K562 (cell line): Measurements from ENCODE around the gene EML3. TPM values are rescaled to one million over a fixed set of nuclear protein-coding genes. Genes with fewer than 3 reads are reported as not detected.
A peak's percentile ranks its signal among the peaks of the same experiment; 100 is the strongest.

Experiments used
- ATAC-seq: fragments of 200-7000 bp; cut with Tn5 transposase; 3 replicates; pipeline ENCODE4 v1.9.1; 2020; ENCODE audit warnings: moderate library complexity
- BruUV-seq: library from RNA; stranded (reverse); fragments of 400-500 nt; replicated peaks from 2 replicates; lab custom pipeline; 2021; lab: Mats Ljungman, UMichigan
- CTCF ChIA-PET: fragments of 300-600 bp; formaldehyde crosslinking; extraction: SDS; loops from one replicate; lab custom pipeline; 2021; ENCODE audit warnings: low intra/inter-chr PET ratio; lab: Yijun Ruan, JAX
- POLR2A ChIA-PET: fragments of 300-600, 350-650 bp; sonication (Branson Sonifier 250); formaldehyde crosslinking; extraction: SDS; loops from one replicate; lab custom pipeline; 2021; ENCODE audit warnings: antibody characterized with exemption, inconsistent platforms; lab: Yijun Ruan, JAX
- DNase-seq, 4 experiments: peaks; one replicate each; pipeline versions ENCODE4 v3.0.0 to v3.0.0-alpha.2; 2011 to 2018; ENCODE audit warnings: low spot score in 3 of 4, mixed read lengths in 3 of 4; ENCODE audit errors: extremely low read depth in 1 of 4
- FAIRE-seq: peaks from 2 replicates; lab custom pipeline; 2011; peaks lifted over from hg19 to GRCh38; lab: Jason Lieb, UNC
- H2AFZ ChIP-seq: 2 replicates; pipeline ENCODE4 v1.6.0; 2011; ENCODE audit warnings: low read depth, low read length, control low read depth, inconsistent platforms
- H3K27ac ChIP-seq: fragments of 200-600 bp; 3 replicates; pipeline ENCODE4 v1.8.0; 2011; ENCODE audit warnings: low read depth, mild to moderate bottlenecking, control low read depth, inconsistent platforms, low read length, moderate library complexity, mixed read lengths; ENCODE audit errors: extremely low read depth
- H3K27me3 ChIP-seq, 2 experiments: fragments of 300-600 bp in 1 of 2; 2 replicates in 1 of 2; 3 replicates in 1 of 2; pipeline versions ENCODE4 v1.6.0 to v1.8.0; 2011; ENCODE audit warnings: inconsistent platforms in 2 of 2, low read length in 2 of 2, mild to moderate bottlenecking in 1 of 2, mixed read lengths in 1 of 2, moderate library complexity in 1 of 2; ENCODE audit not compliant: control insufficient read depth in 2 of 2, insufficient read depth in 2 of 2
- H3K36me3 ChIP-seq: fragments of 300-600 bp; 3 replicates; pipeline ENCODE4 v1.8.0; 2011; ENCODE audit warnings: mild to moderate bottlenecking, low read length, inconsistent platforms; ENCODE audit not compliant: control insufficient read depth, insufficient read depth
- H3K4me1 ChIP-seq, 2 experiments: fragments of 200-600 bp in 1 of 2; replicated peaks in 1 of 2; 2 replicates in 1 of 2; 3 replicates in 1 of 2; pipeline versions ENCODE4 v1.5.1 to v1.8.0; 2011; ENCODE audit warnings: inconsistent platforms in 2 of 2, low read length in 2 of 2, mild to moderate bottlenecking in 1 of 2, mixed read lengths in 1 of 2, moderate library complexity in 1 of 2; ENCODE audit not compliant: control insufficient read depth in 2 of 2, insufficient read depth in 2 of 2
- H3K4me2 ChIP-seq: 2 replicates; pipeline ENCODE4 v1.6.1; 2011; ENCODE audit warnings: low read length, control low read depth, inconsistent platforms, mixed read lengths; ENCODE audit not compliant: insufficient read depth
- H3K4me3 ChIP-seq: fragments of 200-600 bp; sonication (generic), shearing (Covaris generic); 2 replicates; pipeline ENCODE4 v1.5.1; 2016; ENCODE audit warnings: control low read depth, inconsistent platforms
- H3K79me2 ChIP-seq: fragments of 200-600 bp; 3 replicates; pipeline ENCODE4 v1.8.0; 2011; ENCODE audit warnings: low read length, inconsistent platforms; ENCODE audit not compliant: control insufficient read depth, insufficient read depth
- H3K9ac ChIP-seq, 2 experiments: 2 replicates each; pipeline versions ENCODE4 v1.6.0 to v1.6.1; 2011; ENCODE audit warnings: low read depth in 2 of 2, low read length in 2 of 2, control low read depth in 1 of 2, inconsistent platforms in 1 of 2, mild to moderate bottlenecking in 1 of 2, mixed read lengths in 1 of 2; ENCODE audit not compliant: insufficient read depth in 1 of 2
- H3K9me1 ChIP-seq: one replicate; pipeline ENCODE4 v1.6.0; 2011; ENCODE audit warnings: inconsistent platforms, mild to moderate bottlenecking, low read length, moderate library complexity; ENCODE audit not compliant: control insufficient read depth, insufficient read depth
- H3K9me3 ChIP-seq: replicated peaks from 2 replicates; pipeline ENCODE4 v1.5.1; 2011; ENCODE audit warnings: low read depth, low read length, inconsistent platforms; ENCODE audit not compliant: control insufficient read depth, insufficient read depth
- H4K20me1 ChIP-seq: replicated peaks from 2 replicates; pipeline ENCODE4 v1.6.1; 2011; ENCODE audit warnings: low read length, inconsistent platforms, mixed read lengths; ENCODE audit not compliant: control insufficient read depth, insufficient read depth
- FOXK1 ChIP-seq: sonication (generic); formaldehyde crosslinking; IDR thresholded peaks from 2 replicates; pipeline ENCODE4 v1.8.0; 2022; ENCODE audit warnings: missing genetic modification reagents, mild to moderate bottlenecking, borderline replicate concordance
- GABPB1 ChIP-seq: sonication (generic); formaldehyde crosslinking; IDR thresholded peaks from 2 replicates; pipeline ENCODE4 v1.8.0; 2022; ENCODE audit warnings: mild to moderate bottlenecking, missing genetic modification reagents
- HNRNPUL1 ChIP-seq: fragments of 200-400 bp; formaldehyde crosslinking; IDR thresholded peaks from 2 replicates; pipeline ENCODE4 v1.6.1; 2017; ENCODE audit warnings: low read length
- NR2F6 ChIP-seq: fragments of 450-650 bp; formaldehyde crosslinking; IDR thresholded peaks from 2 replicates; pipeline ENCODE4 v1.4.0; 2020; ENCODE audit warnings: mild to moderate bottlenecking
- NR4A1 ChIP-seq, 2 experiments: fragments of 250-450 bp in 1 of 2; fragments of 450-650 bp in 1 of 2; sonication (Bioruptor Pico) in 1 of 2; IDR thresholded peaks; 2 replicates each; pipeline versions ENCODE4 v1.4.0 to v1.6.1; 2016 to 2020; ENCODE audit warnings: mild to moderate bottlenecking in 2 of 2, missing compliant biosample characterization in 1 of 2, missing genetic modification characterization in 1 of 2, moderate library complexity in 1 of 2
- OTX1 ChIP-seq: fragments of 450-650 bp; formaldehyde crosslinking; IDR thresholded peaks from 2 replicates; pipeline ENCODE4 v1.4.0; 2022; ENCODE audit warnings: mild to moderate bottlenecking
- SRSF1 ChIP-seq: fragments of 200-400 bp; formaldehyde crosslinking; IDR thresholded peaks from 2 replicates; pipeline ENCODE4 v1.6.1; 2017; ENCODE audit warnings: mild to moderate bottlenecking, low read depth, low read length, moderate library complexity
- TBL1XR1 ChIP-seq, 2 experiments: IDR thresholded peaks; 2 replicates each; pipeline ENCODE4 v1.6.1; 2012; ENCODE audit warnings: improper control_type of control experiment in 2 of 2, low read length in 2 of 2, mild to moderate bottlenecking in 1 of 2
- YY1 ChIP-seq, 3 experiments: IDR thresholded peaks; 2 replicates each; pipeline ENCODE4 v1.6.1; 2011; ENCODE audit warnings: low read length in 2 of 3, mild to moderate bottlenecking in 2 of 3, moderate library complexity in 2 of 3, borderline replicate concordance in 1 of 3, control low read depth in 1 of 3, low read depth in 1 of 3; ENCODE audit not compliant: insufficient read depth in 3 of 3, insufficient replicate concordance in 2 of 3, control insufficient read depth in 1 of 3, insufficient read length in 1 of 3; ENCODE audit errors: extremely low read depth in 1 of 3
- ZNF586 ChIP-seq: fragments of 450-650 bp; formaldehyde crosslinking; conservative IDR thresholded peaks from 2 replicates; pipeline ENCODE4 v1.4.0; 2020; ENCODE audit warnings: mild to moderate bottlenecking, moderate library complexity
- WGBS: fragments of 100-300 bp; shearing (Covaris generic); methylation state at CpG from one replicate; pipeline ENCODE4 v1.1.6; 2016; ENCODE audit warnings: low coverage, mixed read lengths; ENCODE audit not compliant: insufficient coverage; ENCODE audit errors: missing lambda C conversion rate; 5-methylcytosine and 5-hydroxymethylcytosine counted together
- in situ Hi-C: fragments of 300-500 bp; cut with MboI; formaldehyde crosslinking; loops from 4 replicates; pipeline ENCODE4 v1.15.0; 2018; ENCODE audit warnings: inconsistent platforms, mixed read lengths
- intact Hi-C: fragments of 100-400 bp; cut with micrococcal nuclease; formaldehyde crosslinking; loops from 2 replicates; pipeline ENCODE4 v1.14.2; 2022
- polyA plus RNA-seq, 8 experiments: library from polyadenylated mRNA; depleted of rRNA in 4 of 8; stranded (reverse) in 5 of 8; unstranded in 3 of 8; fragments of >200 nt; fragmentation: Nextera tagmentation in 2 of 8; fragmentation: Illumina TruSeq in 1 of 8; extraction: Ambion mirVana in 2 of 8; extraction: Trizol in 1 of 8; gene quantifications; 2 replicates each; pipeline versions ENCODE4 v1.2.1 to v1.2.3, GENCODE V29; 2011 to 2014; ENCODE audit warnings: inconsistent platforms in 1 of 8, missing spikeins in 1 of 8
- total RNA-seq, 7 experiments: library from RNA; depleted of rRNA in 6 of 7; stranded (reverse); fragments of >200 nt in 6 of 7; fragmentation: Illumina TruSeq in 2 of 7; extraction: Trizol in 2 of 7; gene quantifications; 2 replicates each; pipeline versions ENCODE4 v1.2.1 to v1.2.3, GENCODE V29; 2011 to 2021; ENCODE audit warnings: low replicate concordance in 1 of 7
- TF ChIP-seq, protein P1 (sequence below): fragments of 450-650 bp; formaldehyde crosslinking; IDR thresholded peaks from 2 replicates; pipeline ENCODE4 v1.4.0; 2020; ENCODE audit warnings: mild to moderate bottlenecking, moderate library complexity
- TF ChIP-seq, protein P2 (sequence below): sonication (generic); formaldehyde crosslinking; IDR thresholded peaks from 2 replicates; pipeline ENCODE4 v1.8.0; 2022; ENCODE audit warnings: missing genetic modification reagents, mild to moderate bottlenecking, moderate library complexity, borderline replicate concordance

The EML3 gene
- total and polyA plus RNA-seq, 9 of the 15 experiments (the other 6 are each of a cell fraction or from before 2014, with no cell fraction given), result 0.32 to 90.5 (median 26.4) TPM

DNA sequence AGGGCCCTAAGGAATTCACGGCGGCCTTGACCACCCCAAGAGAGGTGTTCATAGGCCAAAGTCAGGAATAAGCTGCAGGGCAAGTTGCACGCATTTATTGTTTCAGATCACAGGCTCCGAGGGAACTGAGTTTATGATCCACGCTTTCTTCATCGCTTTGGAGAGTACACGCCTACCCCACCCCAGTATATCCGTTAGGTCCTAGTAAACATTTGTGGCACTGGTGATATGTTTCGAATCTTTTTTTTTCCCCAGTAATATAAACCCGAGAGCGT is 33.0 kb upstream of the EML3 start:
- WGBS, result 1% methylated on average over 11 of the region's 11 CpGs
- FAIRE-seq (peak; percentile 23), ATAC-seq (peak; percentile 1), DNase-seq (no peak)
- no TSS peak for BruUV-seq
- peaks cover 12 to 32% of the 10 kb centered on the region in 2 experiments for H3K4me1 ChIP-seq
- in situ Hi-C loops (no loop called here), intact Hi-C loops (no loop called here)
- peaks cover 67% of the 10 kb centered on the region for H3K79me2 ChIP-seq
- H3K4me3 ChIP-seq, result peak overlapping the region; percentile 97
- H4K20me1 ChIP-seq, result peaks cover 20% of the 10 kb centered on the region
- peak overlapping the region; percentile 97 to 99 for H3K9ac ChIP-seq
- H3K27ac ChIP-seq, result peak overlapping the region; percentile 96
- H3K9me3 ChIP-seq, result no peaks in the 10 kb centered on the region
- no peaks in the 10 kb centered on the region for H3K9me1 ChIP-seq
- peak overlapping the region; percentile 99 for H3K4me2 ChIP-seq
- H3K27me3 ChIP-seq, result no peaks in the 10 kb centered on the region
- H2AFZ ChIP-seq, result peak overlapping the region; percentile 62
- CTCF ChIA-PET, result interaction anchor here (1.1 kb wide), 1 partner anchor 33 kb away, joined by 3 read pairs; the partner anchor contains the start of gene ROM1
- POLR2A ChIA-PET, result interaction anchor here (0.5 to 4.5 kb wide), 11 partner anchors 9 to 166 kb away, joined by 3 to 83 read pairs (median 6); partner anchors contain the start of genes B3GAT3, BSCL2, C11orf98 and CSKMT
- 0 out of 2 replicates have a peak, but pooled peaks have one; percentile 44 for TF ChIP-seq FOXK1 (CRISPR knock-in tag)
- TF ChIP-seq GABPB1 (CRISPR knock-in tag), result 0 out of 2 replicates have a peak, but pooled peaks have one; percentile 11
- TF ChIP-seq HNRNPUL1, result 0 out of 2 replicates have a peak, but pooled peaks have one; percentile 67
- no peak for TF ChIP-seq YY1 (IDR thresholded peaks at IDR 0.05; ENCODE audit: borderline replicate concordance in 1 of 3, control insufficient read depth in 1 of 3, extremely low read depth in 1 of 3, insufficient read depth in 3 of 3, insufficient read length in 1 of 3, insufficient replicate concordance in 2 of 3, low read depth in 1 of 3, low read length in 2 of 3)
- H3K36me3 ChIP-seq, result peaks cover 67% of the 10 kb centered on the region

DNA sequence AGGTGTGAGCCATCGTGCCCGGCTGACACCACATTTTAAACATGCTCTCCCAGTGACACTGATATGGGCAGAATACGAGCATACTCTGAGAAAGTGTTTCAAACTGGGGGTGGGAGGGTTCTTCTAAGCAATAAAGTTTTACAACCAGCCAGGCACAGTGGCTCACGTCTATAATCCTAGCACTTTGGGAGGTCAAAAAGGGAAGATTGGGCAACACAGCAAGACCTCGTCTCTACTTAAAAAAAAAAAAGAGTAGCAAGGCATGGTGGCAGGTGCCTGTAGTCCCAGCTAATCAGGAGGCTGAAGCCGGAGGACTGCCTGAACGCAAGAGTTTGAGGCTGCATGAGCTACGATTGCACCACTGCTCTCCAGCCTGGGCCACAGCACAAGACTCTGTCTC is 31.6 kb upstream of the EML3 start:
- Histone ChIP-seq H3K27me3 (no peaks in the 10 kb centered on the region), H3K27ac (no peak overlapping the region; the same call in 2 of the 3 replicates), H3K9me3 (no peaks in the 10 kb centered on the region), H3K4me3 (no peak overlapping the region), H3K79me2 (peaks cover 71% of the 10 kb centered on the region), H3K9ac (no peak overlapping the region), H3K4me1 (peaks cover 12 to 31% of the 10 kb centered on the region in 2 experiments), H3K4me2 (no peak overlapping the region; the same call in 1 of the 2 replicates), H2AFZ (no peak overlapping the region), H3K9me1 (no peaks in the 10 kb centered on the region), H3K36me3 (peaks cover 65% of the 10 kb centered on the region), H4K20me1 (peaks cover 20% of the 10 kb centered on the region)
- FAIRE-seq (no peak), DNase-seq (no peak), ATAC-seq (no peak)
- POLR2A ChIA-PET, result interaction anchor here (0.7 to 4.5 kb wide), 6 partner anchors 8 to 71 kb away, joined by 3 to 83 read pairs (median 6); partner anchors contain the start of genes B3GAT3, C11orf98, CSKMT and EEF1G
- no TSS peak for BruUV-seq
- intact Hi-C loops (no loop called here), in situ Hi-C loops (no loop called here)
- WGBS, result 95% methylated on average over 8 of the region's 8 CpGs
- CTCF ChIA-PET, result no interaction called here
- TF ChIP-seq, protein P1, sequence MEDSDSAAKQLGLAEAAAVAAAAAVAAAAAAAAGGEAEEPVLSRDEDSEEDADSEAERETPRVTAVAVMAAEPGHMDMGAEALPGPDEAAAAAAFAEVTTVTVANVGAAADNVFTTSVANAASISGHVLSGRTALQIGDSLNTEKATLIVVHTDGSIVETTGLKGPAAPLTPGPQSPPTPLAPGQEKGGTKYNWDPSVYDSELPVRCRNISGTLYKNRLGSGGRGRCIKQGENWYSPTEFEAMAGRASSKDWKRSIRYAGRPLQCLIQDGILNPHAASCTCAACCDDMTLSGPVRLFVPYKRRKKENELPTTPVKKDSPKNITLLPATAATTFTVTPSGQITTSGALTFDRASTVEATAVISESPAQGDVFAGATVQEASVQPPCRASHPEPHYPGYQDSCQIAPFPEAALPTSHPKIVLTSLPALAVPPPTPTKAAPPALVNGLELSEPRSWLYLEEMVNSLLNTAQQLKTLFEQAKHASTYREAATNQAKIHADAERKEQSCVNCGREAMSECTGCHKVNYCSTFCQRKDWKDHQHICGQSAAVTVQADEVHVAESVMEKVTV (CRISPR knock-in tag), result no peak
- TF ChIP-seq, protein P2, sequence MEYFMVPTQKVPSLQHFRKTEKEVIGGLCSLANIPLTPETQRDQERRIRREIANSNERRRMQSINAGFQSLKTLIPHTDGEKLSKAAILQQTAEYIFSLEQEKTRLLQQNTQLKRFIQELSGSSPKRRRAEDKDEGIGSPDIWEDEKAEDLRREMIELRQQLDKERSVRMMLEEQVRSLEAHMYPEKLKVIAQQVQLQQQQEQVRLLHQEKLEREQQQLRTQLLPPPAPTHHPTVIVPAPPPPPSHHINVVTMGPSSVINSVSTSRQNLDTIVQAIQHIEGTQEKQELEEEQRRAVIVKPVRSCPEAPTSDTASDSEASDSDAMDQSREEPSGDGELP, result no peak
- TF ChIP-seq ZNF586 (CRISPR knock-in tag) (no peak), OTX1 (no peak), TBL1XR1 (IDR thresholded peaks at IDR 0.05; ENCODE audit: low read length in 2 of 2) (no peak), NR2F6 (CRISPR knock-in tag) (no peak), NR4A1 (CRISPR knock-in tag; IDR thresholded peaks at IDR 0.05) (no peak), NR4A1 (tag; IDR thresholded peaks at IDR 0.05) (no peak), SRSF1 (no peak)
